ENCODE measurements around the gene NOA1.

NOA1 gene

DNA sequence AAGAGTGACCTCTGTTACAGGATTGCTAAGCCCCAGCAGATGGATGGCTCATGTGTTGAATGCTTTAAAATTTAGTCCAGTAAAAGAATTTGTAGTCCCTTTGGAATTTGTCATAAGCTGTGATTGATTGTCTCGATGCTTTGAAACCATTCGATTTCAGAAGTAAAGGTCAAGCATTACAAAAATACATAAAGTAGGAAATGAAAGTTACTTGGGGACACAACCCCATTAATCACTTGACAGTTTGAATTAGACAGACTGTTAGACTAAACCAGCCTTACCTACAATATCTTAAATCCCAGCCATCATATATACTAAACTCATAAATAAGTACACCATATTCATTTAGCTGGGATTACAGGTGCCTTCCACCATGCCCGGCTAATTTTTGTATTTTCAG lies 63.1 kb downstream of the NOA1 start:
- 71 to 100% methylated on average over 1 of the region's 3 CpGs for WGBS, 2 experiments (ENCODE audit: insufficient coverage in 2 of 2)
- H3K27ac ChIP-seq (ENCODE audit: low read depth, low read length, severe bottlenecking), result no peak overlapping the region
- no peaks in the 10 kb centered on the region for H3K9me3 ChIP-seq (ENCODE audit: control insufficient read depth, low read length)
- no peak overlapping the region for H3K4me3 ChIP-seq (ENCODE audit: extremely low read depth, insufficient read depth, low read length, poor library complexity, severe bottlenecking)
- peaks cover 23% of the 10 kb centered on the region for H3K4me1 ChIP-seq (ENCODE audit: control insufficient read depth, insufficient read depth, low read length, poor library complexity, severe bottlenecking)
- H3K36me3 ChIP-seq (ENCODE audit: control insufficient read depth, insufficient read depth, low read length), result peaks cover 81% of the 10 kb centered on the region
